ENCODE measurements around the gene SRRD. TPM values are rescaled to one million over a fixed set of nuclear protein-coding genes. Genes with fewer than 3 reads are reported as not detected.

The SRRD gene
- total and polyA plus RNA-seq, 2 of the 8 experiments (the other 6 are each of a cell fraction or from before 2014, with no cell fraction given) = 17.1 to 25.3 TPM

- 97% methylated on average over 2 of the region's 2 CpGs; no CpG with 5 or more reads in 1 of the 2 experiments for WGBS, 2 experiments (ENCODE audit: extremely low coverage in 1 of 2, insufficient coverage in 1 of 2, insufficient read length in 1 of 2, insufficient replicate concordance in 2 of 2, low coverage in 1 of 2, low lambda C conversion rate in 2 of 2, missing lambda C conversion rate in 1 of 2)
- Histone ChIP-seq H3K14ac (ENCODE audit: insufficient read length) (no peak overlapping the region), H2AFZ (ENCODE audit: low read length) (no peak overlapping the region), H3K9ac (replicated peaks in 1 of 4; ENCODE audit: extremely low read depth in 1 of 4, low read depth in 3 of 4, low read length in 3 of 4) (peak overlapping the region in 1 of 4 experiments; percentile 65; a peak in 1 of 7 replicates), H3K56ac (replicated peaks; ENCODE audit: insufficient read length, low read depth, low read length) (no peak overlapping the region), H2BK20ac (ENCODE audit: low read length) (no peak overlapping the region), H3K27ac (ENCODE audit: low read depth, low read length) (no peak overlapping the region), H3K36me3 (ENCODE audit: control insufficient read depth in 2 of 4, insufficient read depth in 4 of 4, low read length in 3 of 4) (peaks cover 2 to 22% (median 15%) of the 10 kb centered on the region in 4 experiments; a peak in 7 of 8 replicates), H3K79me2 (ENCODE audit: control insufficient read depth in 1 of 2, insufficient read depth in 2 of 2, low read length in 2 of 2) (peaks cover 9 to 55% of the 10 kb centered on the region in 2 experiments), H2BK12ac (ENCODE audit: low read depth, low read length) (no peak overlapping the region), H3K23ac (ENCODE audit: insufficient read length) (no peak overlapping the region), H3K23me2 (ENCODE audit: low read depth, low read length) (peaks cover 11% of the 10 kb centered on the region), H3K9me3 (ENCODE audit: insufficient read depth in 2 of 2, low read depth in 1 of 2, low read length in 1 of 2) (no peaks in the 10 kb centered on the region), H2AK5ac (ENCODE audit: low read depth, low read length) (no peak overlapping the region), H3K79me1 (ENCODE audit: low read depth, low read length) (0 out of 2 replicates have a peak, but pooled peaks cover 2% of the 10 kb centered on the region), H2BK120ac (replicated peaks; ENCODE audit: low read depth, low read length) (no peak overlapping the region), H3K4ac (replicated peaks; ENCODE audit: insufficient read length, low read depth, low read length) (no peak overlapping the region), H3K4me1 (replicated peaks in 1 of 4; ENCODE audit: control insufficient read depth in 3 of 4, insufficient read depth in 4 of 4, low read length in 3 of 4) (peaks cover 0 to 14% (median 6%) of the 10 kb centered on the region in 4 experiments; a peak in 5 of 7 replicates), H4K8ac (ENCODE audit: extremely low read depth, insufficient read depth, low read length) (no peak overlapping the region), H4K5ac (ENCODE audit: insufficient read length, low read depth, low read length) (no peak overlapping the region), H3K27me3 (replicated peaks in 1 of 4; ENCODE audit: control insufficient read depth in 3 of 4, extremely low read depth in 1 of 4, insufficient read depth in 3 of 4, low read length in 3 of 4) (no peaks in the 10 kb centered on the region; a peak in 1 of 7 replicates), H3K4me3 (ENCODE audit: extremely low read depth in 1 of 4, insufficient read depth in 2 of 4, low read depth in 3 of 4, low read length in 4 of 4) (no peak overlapping the region), H3K18ac (ENCODE audit: extremely low read depth, low read length) (no peak overlapping the region), H4K91ac (replicated peaks; ENCODE audit: insufficient read length, low read length) (no peak overlapping the region), H4K20me1 (replicated peaks in 1 of 2; ENCODE audit: control insufficient read depth in 1 of 2, insufficient read depth in 2 of 2, low read length in 2 of 2) (peaks cover 0 to 5% of the 10 kb centered on the region in 2 experiments), H3K4me2 (ENCODE audit: insufficient read depth in 1 of 2, low read depth in 2 of 2, low read length in 2 of 2) (peak overlapping the region in 1 of 2 experiments; percentile 96; a peak in 1 of 4 replicates), H2BK15ac (ENCODE audit: low read length) (no peak overlapping the region), H2BK5ac (ENCODE audit: low read depth, low read length) (no peak overlapping the region)
- no peak for FAIRE-seq
- CTCF ChIA-PET (ENCODE audit: partially characterized antibody) = interaction anchor here (0.9 to 2.8 kb wide), 5 partner anchors 13 to 185 kb away, joined by 3 to 18 read pairs (median 3); no protein-coding TSS in a partner anchor
- no peak for DNase-seq (ENCODE audit: low read depth in 1 of 2, low spot score in 2 of 2)
- POLR2A ChIA-PET (ENCODE audit: partially characterized antibody) = interaction anchor here (1.1 to 1.2 kb wide), 3 partner anchors 9 to 32 kb away, joined by 3 to 4 read pairs (median 3); no protein-coding TSS in a partner anchor
- TF ChIP-seq FOSL1 (IDR thresholded peaks at IDR 0.05; ENCODE audit: insufficient read depth, low read depth, low read length) (no peak), BRCA1 (IDR thresholded peaks at IDR 0.05; ENCODE audit: low read depth, low read length) (no peak), CBX8 (IDR thresholded peaks at IDR 0.05; ENCODE audit: borderline replicate concordance, low read depth, low read length) (no peak), BACH1 (IDR thresholded peaks at IDR 0.05; ENCODE audit: low read length) (no peak), SP4 (IDR thresholded peaks at IDR 0.05; ENCODE audit: low read length) (no peak), GTF2F1 (IDR thresholded peaks at IDR 0.05; ENCODE audit: borderline replicate concordance, low read depth, low read length) (no peak)
Measured at GRCh38 chr22:26480611-26480932, 3.1 kb upstream of the SRRD start.
